HepG2 (cell line): ENCODE measurements around the gene TSEN34. TPM values are rescaled to one million over a fixed set of nuclear protein-coding genes. Genes with fewer than 3 reads are reported as not detected.
A peak's percentile ranks its signal among the peaks of the same experiment; 100 is the strongest.

ENCODE experiments used
- CBX5 ChIP-seq: sonication (generic); formaldehyde crosslinking; IDR thresholded peaks from 2 replicates; pipeline ENCODE4 v1.4.0; 2020; ENCODE audit warnings: missing genetic modification reagents, borderline replicate concordance
- CEBPZ ChIP-seq: IDR thresholded peaks from 2 replicates; pipeline ENCODE4 v1.6.1; 2012; ENCODE audit warnings: low read length, improper control_type of control experiment
- DZIP1 ChIP-seq: sonication (generic); formaldehyde crosslinking; IDR thresholded peaks from 2 replicates; pipeline ENCODE4 v1.5.0; 2020; ENCODE audit warnings: mild to moderate bottlenecking, missing genetic modification reagents
- KLF12 ChIP-seq: sonication (generic); formaldehyde crosslinking; IDR thresholded peaks from 2 replicates; pipeline ENCODE4 v1.4.0; 2020; ENCODE audit warnings: missing genetic modification reagents, borderline replicate concordance
- PCBP2 ChIP-seq: fragments of 200-400 bp; formaldehyde crosslinking; optimal IDR thresholded peaks from 2 replicates; pipeline ENCODE3; 2018; ENCODE audit warnings: low read length, low read depth; ENCODE audit not compliant: poor library complexity, severe bottlenecking
- SMAD9 ChIP-seq: sonication (generic); formaldehyde crosslinking; IDR thresholded peaks from 2 replicates; pipeline ENCODE4 v1.5.1; 2020; ENCODE audit warnings: mild to moderate bottlenecking, missing genetic modification reagents
- SNAI1 ChIP-seq: sonication (generic); formaldehyde crosslinking; IDR thresholded peaks from 2 replicates; pipeline ENCODE4 v1.5.0; 2020; ENCODE audit warnings: mild to moderate bottlenecking, missing genetic modification reagents, borderline replicate concordance
- SRF ChIP-seq: IDR thresholded peaks from 2 replicates; pipeline ENCODE4 v1.6.1; 2011; ENCODE audit warnings: mild to moderate bottlenecking, low read depth, low read length, moderate library complexity
- THRA ChIP-seq: sonication (generic); formaldehyde crosslinking; IDR thresholded peaks from 2 replicates; pipeline ENCODE4 v1.4.0; 2020; ENCODE audit warnings: missing genetic modification reagents, borderline replicate concordance
- YEATS2 ChIP-seq: sonication (generic); formaldehyde crosslinking; IDR thresholded peaks from 2 replicates; pipeline ENCODE4 v1.4.0; 2020; ENCODE audit warnings: missing genetic modification reagents, borderline replicate concordance
- ZNF263 ChIP-seq: sonication (generic); formaldehyde crosslinking; IDR thresholded peaks from 2 replicates; pipeline ENCODE4 v1.4.0; 2020; ENCODE audit warnings: missing genetic modification reagents
- ZNF430 ChIP-seq: sonication (generic); formaldehyde crosslinking; IDR thresholded peaks from 2 replicates; pipeline ENCODE4 v1.9.0; 2021; ENCODE audit warnings: mild to moderate bottlenecking, missing genetic modification reagents
- ZNF687 ChIP-seq: sonication (generic); formaldehyde crosslinking; IDR thresholded peaks from 2 replicates; pipeline ENCODE4 v1.5.1; 2020; ENCODE audit warnings: mild to moderate bottlenecking, missing genetic modification reagents, moderate library complexity
- ZNF704 ChIP-seq: sonication (generic); formaldehyde crosslinking; IDR thresholded peaks from 2 replicates; pipeline ENCODE4 v1.8.1; 2023; ENCODE audit warnings: mild to moderate bottlenecking, inconsistent platforms, moderate library complexity, missing genetic modification reagents, borderline replicate concordance
- polyA plus RNA-seq, 8 experiments: library from polyadenylated mRNA; depleted of rRNA in 3 of 8; stranded (reverse) in 7 of 8; unstranded in 1 of 8; fragments of >200 nt; fragmentation: Illumina TruSeq in 4 of 8; extraction: Trizol in 4 of 8; gene quantifications; 2 replicates each; pipeline versions ENCODE4 v1.2.1 to v1.2.3, GENCODE V29; 2011 to 2016; ENCODE audit warnings: low read depth in 4 of 8, missing spikeins in 1 of 8, mixed read lengths in 1 of 8; ENCODE audit not compliant: insufficient read depth in 1 of 8
- total RNA-seq, 5 experiments: library from RNA; depleted of rRNA; stranded (reverse); fragments of >200 nt; fragmentation: Illumina TruSeq; extraction: Trizol; gene quantifications; 2 replicates each; pipeline ENCODE4 v1.2.3, GENCODE V29; 2016; ENCODE audit warnings: low read depth in 1 of 5

TSEN34 gene
- total and polyA plus RNA-seq, 2 of the 13 experiments (the other 11 are each of a cell fraction or from before 2014, with no cell fraction given): 55.1 to 65.4 TPM

GRCh38 chr19:54159352-54160181 is 31.5 kb upstream of the TSEN34 start, which contains the start of gene LENG1 (continued):
- TF ChIP-seq ZNF687 (CRISPR knock-in tag): peak; percentile 94
- peak; percentile 78 for TF ChIP-seq CBX5 (CRISPR knock-in tag)
- TF ChIP-seq YEATS2: peak; percentile 74; the same call in 1 of the 2 replicates
- TF ChIP-seq SRF: no peak
- TF ChIP-seq ZNF704 (CRISPR knock-in tag): peak; percentile 69
- peak; percentile 82; the same call in 1 of the 2 replicates for TF ChIP-seq ZNF430
- TF ChIP-seq KLF12 (CRISPR knock-in tag): peak; percentile 27; the same call in 1 of the 2 replicates
- no peak for TF ChIP-seq SMAD9 (CRISPR knock-in tag)
- TF ChIP-seq ZNF263: no peak; the same call in 1 of the 2 replicates
- 0 out of 2 replicates have a peak, but pooled peaks have one; percentile 23 for TF ChIP-seq THRA (CRISPR knock-in tag)
- no peak for TF ChIP-seq PCBP2
- TF ChIP-seq CEBPZ: peak; percentile 79
- no peak for TF ChIP-seq DZIP1 (CRISPR knock-in tag)
- TF ChIP-seq SNAI1 (CRISPR knock-in tag): no peak
